Cerebellar cortex (tissue), 1 donor: ENCODE results near the gene STAG1.
A peak's percentile ranks its signal among the peaks of the same experiment; 100 is the strongest.

Experiments used
- DNase-seq: peaks from one replicate; pipeline ENCODE4 v3.0.0-alpha.2; 2015; ENCODE audit warnings: low spot score

The STAG1 gene

GRCh38 chr3:136327671-136328070 lies 424.5 kb downstream of the STAG1 start:
- no peak for DNase-seq

GRCh38 chr3:136326316-136326715 lies 425.9 kb downstream of the STAG1 start:
- DNase-seq = no peak

GRCh38 chr3:136311968-136312367 lies 440.2 kb downstream of the STAG1 start:
- no peak for DNase-seq

- no peak for DNase-seq
These were observed 440.9 kb downstream of the STAG1 start for GRCh38 chr3:136311261-136311660.

- DNase-seq = peak; percentile 16
These were observed 446.3 kb downstream of the STAG1 start for GRCh38 chr3:136305879-136306278.

GRCh38 chr3:136300444-136300843 lies 451.7 kb downstream of the STAG1 start:
- DNase-seq = no peak

- no peak for DNase-seq
These were observed 454.4 kb downstream of the STAG1 start for GRCh38 chr3:136297826-136298225.

- no peak for DNase-seq
These were observed 455.2 kb downstream of the STAG1 start for GRCh38 chr3:136296960-136297359.

- DNase-seq = no peak
These were observed 458.0 kb downstream of the STAG1 start for GRCh38 chr3:136294176-136294575.

GRCh38 chr3:136293279-136293678 lies 458.9 kb downstream of the STAG1 start:
- DNase-seq = no peak

- no peak for DNase-seq
These were observed 459.7 kb downstream of the STAG1 start for GRCh38 chr3:136292500-136292899.

GRCh38 chr3:136291302-136291701 lies 460.9 kb downstream of the STAG1 start:
- no peak for DNase-seq
